Neural progenitor cell (in vitro differentiated cells): ENCODE data around the gene SCAMP4.

Source experiments
- EZH2 ChIP-seq: fragments of 200-600 bp; sonication (generic); IDR thresholded peaks from 2 replicates; pipeline ENCODE4 v1.6.1; 2017; ENCODE audit warnings: antibody characterized with exemption, mild to moderate bottlenecking, moderate library complexity
- TF ChIP-seq, protein P1 (sequence below): fragments of 200-600 bp; sonication (generic); IDR thresholded peaks from 2 replicates; pipeline ENCODE4 v1.5.1; 2017; ENCODE audit warnings: antibody characterized with exemption, mild to moderate bottlenecking

- TF ChIP-seq, protein P1, sequence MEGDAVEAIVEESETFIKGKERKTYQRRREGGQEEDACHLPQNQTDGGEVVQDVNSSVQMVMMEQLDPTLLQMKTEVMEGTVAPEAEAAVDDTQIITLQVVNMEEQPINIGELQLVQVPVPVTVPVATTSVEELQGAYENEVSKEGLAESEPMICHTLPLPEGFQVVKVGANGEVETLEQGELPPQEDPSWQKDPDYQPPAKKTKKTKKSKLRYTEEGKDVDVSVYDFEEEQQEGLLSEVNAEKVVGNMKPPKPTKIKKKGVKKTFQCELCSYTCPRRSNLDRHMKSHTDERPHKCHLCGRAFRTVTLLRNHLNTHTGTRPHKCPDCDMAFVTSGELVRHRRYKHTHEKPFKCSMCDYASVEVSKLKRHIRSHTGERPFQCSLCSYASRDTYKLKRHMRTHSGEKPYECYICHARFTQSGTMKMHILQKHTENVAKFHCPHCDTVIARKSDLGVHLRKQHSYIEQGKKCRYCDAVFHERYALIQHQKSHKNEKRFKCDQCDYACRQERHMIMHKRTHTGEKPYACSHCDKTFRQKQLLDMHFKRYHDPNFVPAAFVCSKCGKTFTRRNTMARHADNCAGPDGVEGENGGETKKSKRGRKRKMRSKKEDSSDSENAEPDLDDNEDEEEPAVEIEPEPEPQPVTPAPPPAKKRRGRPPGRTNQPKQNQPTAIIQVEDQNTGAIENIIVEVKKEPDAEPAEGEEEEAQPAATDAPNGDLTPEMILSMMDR: no peak
- TF ChIP-seq EZH2: no peak
Observed at GRCh38 chr19:1905110-1905862, at the start of gene SCAMP4, which contains the start of gene ADAT3.
